ENCODE measurements around the gene ZNF778. TPM values are rescaled to one million over a fixed set of nuclear protein-coding genes. Genes with fewer than 3 reads are reported as not detected.

ZNF778 gene
- total and polyA plus RNA-seq, 2 of the 13 experiments (the other 11 are each of a cell fraction or from before 2014, with no cell fraction given): 3.8 to 7.2 TPM

DNA sequence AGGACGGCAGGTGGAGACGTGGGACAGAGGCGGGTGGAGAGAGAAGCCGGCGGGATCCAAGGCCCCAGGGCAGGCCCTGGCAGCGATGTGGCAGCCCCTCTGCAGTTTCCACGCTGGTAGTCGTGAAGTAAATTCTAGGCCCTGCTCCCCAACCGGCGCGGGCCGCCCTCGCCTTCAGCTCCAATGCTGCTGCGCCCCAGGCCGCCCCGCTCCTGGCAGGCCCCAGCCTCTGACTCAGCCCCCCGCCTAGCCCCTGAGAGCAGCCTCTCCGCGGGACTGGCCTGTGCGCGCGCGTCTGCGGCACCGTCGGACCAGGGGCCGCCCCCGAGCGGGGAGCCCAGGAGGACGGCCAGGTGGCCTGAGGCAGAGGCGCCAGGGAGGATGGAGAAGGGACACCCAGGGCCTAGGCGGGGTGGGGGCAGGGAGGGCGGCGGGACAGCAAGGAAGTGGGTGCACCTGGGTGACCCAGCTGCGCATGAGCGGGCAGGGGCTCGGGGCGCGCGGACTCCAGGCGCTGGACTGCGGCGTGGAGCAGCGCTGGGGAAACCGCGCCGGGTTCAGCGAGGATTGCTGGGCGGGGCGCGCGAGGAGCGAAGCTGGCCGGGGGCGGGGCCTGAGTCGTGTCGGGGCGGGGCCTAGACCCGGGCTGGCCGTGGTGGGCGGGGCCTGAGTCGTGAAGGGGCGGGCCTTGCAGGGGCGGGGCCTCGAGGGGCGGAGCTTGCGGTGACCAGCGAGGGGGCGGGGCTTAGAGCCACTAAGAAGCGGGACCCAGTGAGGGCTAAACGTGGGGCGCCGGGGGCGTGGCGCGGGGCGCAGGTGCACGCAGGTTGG is 29.6 kb downstream of the ZNF778 start (continued):
- TF ChIP-seq KDM2A (CRISPR knock-in tag; IDR thresholded peaks at IDR 0.05; ENCODE audit: borderline replicate concordance, low read depth) (no peak; the same call in 1 of the 2 replicates), ZZZ3 (CRISPR knock-in tag; IDR thresholded peaks at IDR 0.05; ENCODE audit: borderline replicate concordance) (peak; percentile 64; the same call in 1 of the 2 replicates), ZNF567 (CRISPR knock-in tag; IDR thresholded peaks at IDR 0.05; ENCODE audit: borderline replicate concordance) (peak; percentile 87; the same call in 1 of the 2 replicates), NKX3-1 (CRISPR knock-in tag; IDR thresholded peaks at IDR 0.05) (peak; percentile 30), HNRNPLL (IDR thresholded peaks at IDR 0.05; ENCODE audit: low read depth, low read length, poor library complexity, severe bottlenecking) (peak; percentile 76), PCBP2 (optimal IDR thresholded peaks at IDR 0.05; ENCODE audit: low read depth, low read length, poor library complexity, severe bottlenecking) (no peak), SMARCC2 (IDR thresholded peaks at IDR 0.05) (no peak), ZNF598 (CRISPR knock-in tag; IDR thresholded peaks at IDR 0.05; ENCODE audit: borderline replicate concordance) (peak; percentile 93), SIX4 (CRISPR knock-in tag; IDR thresholded peaks at IDR 0.05) (no peak), ZNF557 (CRISPR knock-in tag; IDR thresholded peaks at IDR 0.05) (0 out of 2 replicates have a peak, but pooled peaks have one; percentile 5), TBL1XR1 (IDR thresholded peaks at IDR 0.05; ENCODE audit: borderline replicate concordance, low read length, partially characterized antibody) (no peak), ZNF644 (CRISPR knock-in tag; IDR thresholded peaks at IDR 0.05; ENCODE audit: low read depth) (no peak), KLF15 (CRISPR knock-in tag; IDR thresholded peaks at IDR 0.05; ENCODE audit: borderline replicate concordance) (0 out of 2 replicates have a peak, but pooled peaks have one; percentile 61), ISL2 (CRISPR knock-in tag; IDR thresholded peaks at IDR 0.05) (peak; percentile 26; the same call in 1 of the 2 replicates), ZNF782 (CRISPR knock-in tag; IDR thresholded peaks at IDR 0.05; ENCODE audit: borderline replicate concordance) (no peak), FOXC1 (CRISPR knock-in tag; IDR thresholded peaks at IDR 0.05; ENCODE audit: borderline replicate concordance) (peak; percentile 65), JDP2 (CRISPR knock-in tag; IDR thresholded peaks at IDR 0.05; ENCODE audit: borderline replicate concordance) (peak; percentile 35; the same call in 1 of the 2 replicates), ZNF432 (CRISPR knock-in tag; IDR thresholded peaks at IDR 0.05; ENCODE audit: borderline replicate concordance) (no peak), ZNF639 (CRISPR knock-in tag; conservative IDR thresholded peaks at IDR 0.05) (no peak), ATF3 (CRISPR knock-in tag; IDR thresholded peaks at IDR 0.05) (peak; percentile 50; the same call in 1 of the 2 replicates), RFX1 (IDR thresholded peaks at IDR 0.05) (no peak)
- TF ChIP-seq, protein P1, sequence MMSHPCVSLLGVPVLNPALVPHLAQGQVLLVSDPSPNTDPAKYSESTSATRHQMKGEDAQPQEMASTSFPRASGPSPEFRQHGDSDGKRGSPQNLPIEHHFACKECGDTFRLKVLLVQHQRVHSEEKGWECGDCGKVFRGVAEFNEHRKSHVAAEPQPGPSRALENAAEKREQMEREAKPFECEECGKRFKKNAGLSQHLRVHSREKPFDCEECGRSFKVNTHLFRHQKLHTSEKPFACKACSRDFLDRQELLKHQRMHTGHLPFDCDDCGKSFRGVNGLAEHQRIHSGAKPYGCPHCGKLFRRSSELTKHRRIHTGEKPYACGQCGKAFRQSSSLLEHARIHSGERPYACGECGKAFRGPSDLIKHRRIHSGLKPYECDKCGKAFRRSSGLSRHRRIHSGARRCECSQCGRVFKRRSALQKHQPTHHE (CRISPR knock-in tag; IDR thresholded peaks at IDR 0.05; ENCODE audit: borderline replicate concordance): peak; percentile 84
- TF ChIP-seq, protein P2, sequence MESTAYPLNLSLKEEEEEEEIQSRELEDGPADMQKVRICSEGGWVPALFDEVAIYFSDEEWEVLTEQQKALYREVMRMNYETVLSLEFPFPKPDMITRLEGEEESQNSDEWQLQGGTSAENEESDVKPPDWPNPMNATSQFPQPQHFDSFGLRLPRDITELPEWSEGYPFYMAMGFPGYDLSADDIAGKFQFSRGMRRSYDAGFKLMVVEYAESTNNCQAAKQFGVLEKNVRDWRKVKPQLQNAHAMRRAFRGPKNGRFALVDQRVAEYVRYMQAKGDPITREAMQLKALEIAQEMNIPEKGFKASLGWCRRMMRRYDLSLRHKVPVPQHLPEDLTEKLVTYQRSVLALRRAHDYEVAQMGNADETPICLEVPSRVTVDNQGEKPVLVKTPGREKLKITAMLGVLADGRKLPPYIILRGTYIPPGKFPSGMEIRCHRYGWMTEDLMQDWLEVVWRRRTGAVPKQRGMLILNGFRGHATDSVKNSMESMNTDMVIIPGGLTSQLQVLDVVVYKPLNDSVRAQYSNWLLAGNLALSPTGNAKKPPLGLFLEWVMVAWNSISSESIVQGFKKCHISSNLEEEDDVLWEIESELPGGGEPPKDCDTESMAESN (CRISPR knock-in tag; conservative IDR thresholded peaks at IDR 0.05): peak; percentile 75
- TF ChIP-seq, protein P3, sequence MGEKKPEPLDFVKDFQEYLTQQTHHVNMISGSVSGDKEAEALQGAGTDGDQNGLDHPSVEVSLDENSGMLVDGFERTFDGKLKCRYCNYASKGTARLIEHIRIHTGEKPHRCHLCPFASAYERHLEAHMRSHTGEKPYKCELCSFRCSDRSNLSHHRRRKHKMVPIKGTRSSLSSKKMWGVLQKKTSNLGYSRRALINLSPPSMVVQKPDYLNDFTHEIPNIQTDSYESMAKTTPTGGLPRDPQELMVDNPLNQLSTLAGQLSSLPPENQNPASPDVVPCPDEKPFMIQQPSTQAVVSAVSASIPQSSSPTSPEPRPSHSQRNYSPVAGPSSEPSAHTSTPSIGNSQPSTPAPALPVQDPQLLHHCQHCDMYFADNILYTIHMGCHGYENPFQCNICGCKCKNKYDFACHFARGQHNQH (CRISPR knock-in tag; IDR thresholded peaks at IDR 0.05): peak; percentile 51; the same call in 1 of the 2 replicates

Data from HepG2 (cell line).